GM10248 (cell line): Measurements from ENCODE around the gene FRMD6.

Experiments used
- CTCF ChIA-PET: fragments of 300-600 bp; sonication (Branson Sonifier 250); formaldehyde crosslinking; extraction: SDS; loops from one replicate; lab custom pipeline; 2021; ENCODE audit warnings: antibody characterized with exemption; lab: Yijun Ruan, JAX
- POLR2A ChIA-PET: fragments of 350-650 bp; sonication (Branson Sonifier 250); formaldehyde crosslinking; extraction: SDS; loops from one replicate; lab custom pipeline; 2020; ENCODE audit warnings: antibody characterized with exemption; lab: Yijun Ruan, JAX
- DNase-seq: peaks from one replicate; pipeline ENCODE4 v3.0.0; 2012; ENCODE audit errors: extremely low spot score
- TF ChIP-seq, protein P1 (sequence below): IDR thresholded peaks from 2 replicates; pipeline ENCODE4 v1.5.1; 2012; ENCODE audit warnings: mild to moderate bottlenecking, low read depth; ENCODE audit errors: extremely low read depth, missing control alignments, control extremely low read depth

Gene FRMD6

DNA sequence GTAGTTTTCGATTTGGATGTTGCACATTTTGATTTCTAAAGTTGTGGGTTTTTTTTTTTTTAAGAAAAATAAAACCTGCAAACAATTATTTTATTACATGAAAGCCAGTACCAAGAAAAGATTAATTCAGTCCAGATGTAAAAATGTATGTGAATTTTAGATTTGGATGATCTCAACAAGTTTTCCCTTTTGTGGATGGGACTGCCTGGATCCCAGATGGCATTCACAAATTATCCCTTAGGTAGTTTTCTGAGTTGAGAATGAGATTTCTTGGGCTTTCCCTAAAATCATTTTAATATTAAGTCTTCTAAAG lies 2.8 kb downstream of the FRMD6 start:
- DNase-seq, result no peak
- CTCF ChIA-PET, result no interaction called here
- POLR2A ChIA-PET, result interaction anchor here (0.7 kb wide), 1 partner anchor 8 kb away, joined by 4 read pairs; no protein-coding TSS in a partner anchor
- TF ChIP-seq, protein P1, sequence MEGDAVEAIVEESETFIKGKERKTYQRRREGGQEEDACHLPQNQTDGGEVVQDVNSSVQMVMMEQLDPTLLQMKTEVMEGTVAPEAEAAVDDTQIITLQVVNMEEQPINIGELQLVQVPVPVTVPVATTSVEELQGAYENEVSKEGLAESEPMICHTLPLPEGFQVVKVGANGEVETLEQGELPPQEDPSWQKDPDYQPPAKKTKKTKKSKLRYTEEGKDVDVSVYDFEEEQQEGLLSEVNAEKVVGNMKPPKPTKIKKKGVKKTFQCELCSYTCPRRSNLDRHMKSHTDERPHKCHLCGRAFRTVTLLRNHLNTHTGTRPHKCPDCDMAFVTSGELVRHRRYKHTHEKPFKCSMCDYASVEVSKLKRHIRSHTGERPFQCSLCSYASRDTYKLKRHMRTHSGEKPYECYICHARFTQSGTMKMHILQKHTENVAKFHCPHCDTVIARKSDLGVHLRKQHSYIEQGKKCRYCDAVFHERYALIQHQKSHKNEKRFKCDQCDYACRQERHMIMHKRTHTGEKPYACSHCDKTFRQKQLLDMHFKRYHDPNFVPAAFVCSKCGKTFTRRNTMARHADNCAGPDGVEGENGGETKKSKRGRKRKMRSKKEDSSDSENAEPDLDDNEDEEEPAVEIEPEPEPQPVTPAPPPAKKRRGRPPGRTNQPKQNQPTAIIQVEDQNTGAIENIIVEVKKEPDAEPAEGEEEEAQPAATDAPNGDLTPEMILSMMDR, result no peak

DNA sequence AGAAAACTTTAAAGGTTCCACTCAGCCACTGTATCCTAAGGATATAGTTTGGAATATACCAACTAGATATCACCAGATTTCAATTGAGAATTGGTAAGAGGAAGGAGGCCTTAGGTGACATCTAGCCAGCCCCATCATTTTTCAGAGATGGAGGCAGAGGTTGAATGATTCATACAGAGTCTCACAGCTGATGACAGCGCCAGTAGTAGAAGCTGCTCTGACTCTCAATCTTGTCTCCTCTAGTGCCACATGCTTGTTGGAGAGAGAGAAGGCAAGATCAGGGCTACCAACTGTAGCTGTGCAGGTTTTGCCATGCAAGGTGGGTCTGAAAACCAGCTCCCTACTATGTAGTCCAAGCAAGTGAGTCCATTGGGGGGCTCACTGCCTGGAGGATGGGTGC lies 6.1 kb downstream of the FRMD6 start:
- TF ChIP-seq, protein P1, result no peak
- POLR2A ChIA-PET, result no interaction called here
- DNase-seq, result no peak
- CTCF ChIA-PET, result interaction anchor here (1.8 kb wide), 1 partner anchor 13 kb away, joined by 4 read pairs; no protein-coding TSS in a partner anchor

DNA sequence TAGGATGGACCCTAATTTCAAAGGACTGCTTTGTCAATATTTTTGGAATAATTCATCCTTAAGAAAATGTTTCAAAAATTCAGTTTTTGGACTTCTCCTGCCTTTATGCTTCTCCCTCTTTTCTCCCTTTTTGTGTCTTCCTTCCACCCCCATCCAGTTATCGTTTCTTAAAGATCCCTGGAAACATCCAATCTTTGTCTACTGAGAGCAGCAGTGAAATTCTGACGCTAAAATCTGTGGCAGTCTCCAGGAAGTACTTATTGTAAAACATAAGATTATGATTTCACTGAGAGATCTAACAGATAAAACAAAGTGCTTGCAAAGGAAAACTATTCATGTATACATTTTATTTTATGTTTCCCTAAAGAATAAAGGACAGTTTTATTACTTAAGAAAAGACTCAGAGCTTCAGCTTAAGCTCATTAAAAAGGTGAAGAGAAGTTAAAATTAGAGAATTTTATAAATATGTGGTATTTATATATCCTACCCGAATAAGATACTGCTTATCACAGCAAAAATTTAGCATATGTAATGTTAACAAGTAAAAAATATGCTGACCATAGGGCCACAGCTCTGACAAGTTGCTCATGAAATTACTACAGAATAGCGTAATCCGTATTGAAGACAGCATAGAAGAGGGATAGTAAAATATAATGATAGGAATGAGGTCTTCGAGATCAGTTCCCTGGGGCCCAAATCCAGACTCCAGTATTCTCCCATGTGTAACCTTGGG lies 6.9 kb downstream of the FRMD6 start:
- TF ChIP-seq, protein P1, result no peak
- no peak for DNase-seq
- ChIA-PET CTCF (interaction anchor here (1.8 kb wide), 1 partner anchor 13 kb away, joined by 4 read pairs; no protein-coding TSS in a partner anchor), POLR2A (no interaction called here)

DNA sequence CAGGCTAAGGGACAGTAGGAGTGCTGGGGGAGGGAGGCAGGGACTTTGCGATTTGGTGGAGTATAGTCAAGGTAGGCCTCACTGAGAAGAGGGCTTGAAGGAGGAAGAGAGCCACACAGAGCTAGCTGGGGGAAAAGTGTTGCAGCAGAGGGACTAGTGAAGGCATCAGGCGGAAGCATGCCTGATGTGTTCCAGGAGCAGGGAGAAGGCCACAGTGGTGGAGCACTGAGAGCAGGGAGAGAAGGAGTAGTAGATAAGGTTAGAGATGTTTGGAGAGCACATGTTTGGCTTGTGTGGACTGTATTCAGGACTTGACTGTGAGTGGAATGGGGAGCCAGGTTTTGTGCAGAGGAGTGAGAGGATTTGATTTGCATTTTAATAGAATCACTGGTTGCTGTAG lies 9.0 kb downstream of the FRMD6 start:
- DNase-seq, result no peak
- ChIA-PET CTCF (no interaction called here), POLR2A (no interaction called here)
- TF ChIP-seq, protein P1, result no peak

DNA sequence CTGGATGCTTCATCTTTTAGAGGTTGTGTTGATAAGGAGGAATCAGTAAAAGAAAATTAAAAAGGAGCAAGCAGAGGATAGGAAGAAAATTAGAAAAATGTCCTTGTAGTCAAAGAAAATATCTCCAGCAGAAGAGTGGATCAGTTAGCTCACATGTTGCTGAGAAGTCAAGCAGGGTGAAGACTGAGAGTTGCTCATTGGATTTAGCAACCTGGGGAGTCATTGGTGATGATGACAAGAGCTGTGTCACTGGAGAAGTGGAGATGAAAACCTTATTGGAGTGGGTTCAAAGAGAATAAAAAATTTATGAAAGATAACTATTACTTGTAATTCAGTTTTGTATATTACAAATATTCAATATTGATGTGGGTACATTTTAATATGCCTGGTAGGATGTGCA lies 9.8 kb downstream of the FRMD6 start:
- CTCF ChIA-PET, result interaction anchor here (1.3 to 2.8 kb wide), 3 partner anchors 9 to 20 kb away, joined by 4 to 9 read pairs (median 6); no protein-coding TSS in a partner anchor
- POLR2A ChIA-PET, result no interaction called here
- TF ChIP-seq, protein P1, result no peak
- no peak for DNase-seq

DNA sequence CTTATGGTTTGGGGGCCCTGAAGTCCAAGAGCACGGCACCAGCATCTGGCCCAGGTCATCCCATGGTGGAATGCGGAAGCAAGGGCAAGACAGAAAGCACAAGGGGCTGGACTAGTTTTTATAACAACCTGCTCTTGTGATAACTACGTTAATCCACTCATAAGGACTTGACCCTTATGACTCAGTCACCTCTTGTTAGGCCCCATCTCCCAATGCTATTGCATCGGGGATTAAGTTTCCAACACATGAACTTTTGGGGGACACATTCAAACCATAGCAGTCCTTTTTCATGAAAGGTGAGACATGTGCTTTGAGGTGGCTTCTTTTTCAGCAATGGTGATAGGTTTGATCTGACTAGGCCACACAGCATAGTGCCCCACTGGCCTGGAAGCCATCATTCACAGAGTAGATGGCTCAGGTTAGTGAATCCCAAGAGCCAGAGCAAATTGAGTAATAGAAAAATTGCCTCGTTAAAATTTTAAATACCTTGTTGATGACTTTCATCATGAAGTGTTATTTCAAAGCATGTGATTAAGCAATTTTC lies 12.1 kb downstream of the FRMD6 start:
- POLR2A ChIA-PET, result no interaction called here
- CTCF ChIA-PET, result interaction anchor here (0.8 to 2.8 kb wide), 3 partner anchors 9 to 20 kb away, joined by 3 to 9 read pairs (median 4); no protein-coding TSS in a partner anchor
- no peak for DNase-seq
- TF ChIP-seq, protein P1, result no peak
